Ectodermal cell (in vitro differentiated cells): ENCODE measurements around the gene GADD45B.
"Not testable (repeated sequence)": the region's sequence is repeated elsewhere in the genome, so short reads cannot be mapped to it uniquely, and the experiment has no call there.

Source experiments
- H3K27ac ChIP-seq: 2 replicates; pipeline ENCODE4 v1.7.0; 2013; ENCODE audit warnings: mild to moderate bottlenecking, low read depth, low read length; ENCODE audit not compliant: insufficient read depth, poor library complexity, severe bottlenecking
- H3K27me3 ChIP-seq: 2 replicates; pipeline ENCODE4 v1.7.0; 2013; ENCODE audit warnings: mild to moderate bottlenecking, low read length; ENCODE audit not compliant: insufficient read depth, control insufficient read depth, poor library complexity, severe bottlenecking
- H3K36me3 ChIP-seq: one replicate; pipeline ENCODE4 v1.7.0; 2013; ENCODE audit warnings: low read length; ENCODE audit not compliant: control insufficient read depth, insufficient read depth
- H3K4me1 ChIP-seq: one replicate; pipeline ENCODE4 v1.7.0; 2013; ENCODE audit warnings: low read length; ENCODE audit not compliant: control insufficient read depth, insufficient read depth
- H3K4me3 ChIP-seq: 2 replicates; pipeline ENCODE4 v1.7.0; 2013; ENCODE audit warnings: low read depth, low read length, control low read depth; ENCODE audit not compliant: insufficient read depth
- H3K9me3 ChIP-seq: 2 replicates; pipeline ENCODE4 v1.7.0; 2013; ENCODE audit warnings: mild to moderate bottlenecking, low read length, moderate library complexity; ENCODE audit not compliant: control insufficient read depth
- WGBS, 2 experiments: methylation state at CpG; one replicate each; pipeline ENCODE4 v1.1.7; 2013; ENCODE audit warnings: missing lambda C conversion rate in 2 of 2; 5-methylcytosine and 5-hydroxymethylcytosine counted together

Gene GADD45B

GRCh38 chr19:2469102-2469914 is 6.6 kb upstream of the GADD45B start:
- no peak overlapping the region for H3K27ac ChIP-seq
- 59 to 64% methylated on average over 23 of the region's 23 CpGs for WGBS, 2 experiments
- no peaks in the 10 kb centered on the region for H3K27me3 ChIP-seq
- no peaks in the 10 kb centered on the region for H3K36me3 ChIP-seq
- no peaks in the 10 kb centered on the region for H3K4me1 ChIP-seq
- H3K4me3 ChIP-seq: no peak overlapping the region
- no peaks in the 10 kb centered on the region for H3K9me3 ChIP-seq

GRCh38 chr19:2469915-2470200 is 6.1 kb upstream of the GADD45B start:
- not testable (repeated sequence) for H3K9me3 ChIP-seq, H3K36me3 ChIP-seq, H3K4me3 ChIP-seq, H3K27ac ChIP-seq, H3K27me3 ChIP-seq, H3K4me1 ChIP-seq
- 86 to 90% methylated on average over 8 of the region's 8 CpGs for WGBS, 2 experiments

- Histone ChIP-seq H3K27me3 (peaks cover 46% of the 10 kb centered on the region), H3K27ac (no peak overlapping the region), H3K36me3 (no peaks in the 10 kb centered on the region), H3K4me1 (peaks cover 34% of the 10 kb centered on the region), H3K9me3 (no peaks in the 10 kb centered on the region), H3K4me3 (peak overlapping the region; percentile 14)
- 12% methylated on average over 55 to 60 of the region's 60 CpGs for WGBS, 2 experiments
Measured at GRCh38 chr19:2474232-2475017, 1.5 kb upstream of the GADD45B start.

GRCh38 chr19:2475018-2475701 is 767 bp upstream of the GADD45B start:
- 3 to 4% methylated on average over 45 of the region's 45 CpGs for WGBS, 2 experiments
- H3K27ac ChIP-seq: no peak overlapping the region
- peak overlapping the region; percentile 29 for H3K4me3 ChIP-seq
- H3K9me3 ChIP-seq: no peaks in the 10 kb centered on the region
- no peaks in the 10 kb centered on the region for H3K36me3 ChIP-seq
- peaks cover 54% of the 10 kb centered on the region for H3K27me3 ChIP-seq
- peaks cover 34% of the 10 kb centered on the region for H3K4me1 ChIP-seq

- 0% methylated on average over 42 of the region's 42 CpGs for WGBS, 2 experiments
- Histone ChIP-seq H3K36me3 (no peaks in the 10 kb centered on the region), H3K27me3 (peaks cover 63% of the 10 kb centered on the region), H3K4me3 (peak overlapping the region; percentile 51), H3K4me1 (peaks cover 34% of the 10 kb centered on the region), H3K9me3 (no peaks in the 10 kb centered on the region), H3K27ac (no peak overlapping the region)
Measured at GRCh38 chr19:2476451-2477140, 669 bp downstream of the GADD45B start.

GRCh38 chr19:2477141-2477710 is 1.3 kb downstream of the GADD45B start:
- 4 to 5% methylated on average over 27 of the region's 27 CpGs for WGBS, 2 experiments
- Histone ChIP-seq H3K36me3 (no peaks in the 10 kb centered on the region), H3K4me1 (peaks cover 34% of the 10 kb centered on the region), H3K9me3 (no peaks in the 10 kb centered on the region), H3K4me3 (peak overlapping the region; percentile 51), H3K27me3 (peaks cover 63% of the 10 kb centered on the region), H3K27ac (no peak overlapping the region)

- Histone ChIP-seq H3K36me3 (no peaks in the 10 kb centered on the region), H3K27me3 (peaks cover 63% of the 10 kb centered on the region), H3K4me1 (peaks cover 34% of the 10 kb centered on the region), H3K9me3 (no peaks in the 10 kb centered on the region), H3K4me3 (peak overlapping the region; percentile 51), H3K27ac (no peak overlapping the region)
- 12 to 19% methylated on average over 19 to 21 of the region's 21 CpGs for WGBS, 2 experiments
Measured at GRCh38 chr19:2477732-2478191, 1.8 kb downstream of the GADD45B start.

GRCh38 chr19:2478278-2478755 is 2.4 kb downstream of the GADD45B start:
- Histone ChIP-seq H3K27ac (no peak overlapping the region), H3K27me3 (peaks cover 63% of the 10 kb centered on the region), H3K4me1 (peaks cover 34% of the 10 kb centered on the region), H3K4me3 (peak overlapping the region; percentile 29), H3K9me3 (no peaks in the 10 kb centered on the region), H3K36me3 (no peaks in the 10 kb centered on the region)
- 1 to 2% methylated on average over 20 of the region's 20 CpGs for WGBS, 2 experiments

GRCh38 chr19:2478756-2479555 is 3.0 kb downstream of the GADD45B start:
- no peaks in the 10 kb centered on the region for H3K9me3 ChIP-seq
- H3K27ac ChIP-seq: no peak overlapping the region
- H3K4me1 ChIP-seq: peaks cover 34% of the 10 kb centered on the region
- 2% methylated on average over 39 of the region's 39 CpGs for WGBS, 2 experiments
- H3K4me3 ChIP-seq: peak overlapping the region; percentile 29
- no peaks in the 10 kb centered on the region for H3K36me3 ChIP-seq
- H3K27me3 ChIP-seq: peaks cover 63% of the 10 kb centered on the region
